NCI-H2196 treated with DMSO at 0.1 percent for 48 hours (cell line): ENCODE data around the gene PTPRK.
"Not testable (repeated sequence)": the region's sequence is repeated elsewhere in the genome, so short reads cannot be mapped to it uniquely, and the experiment has no call there.

ENCODE experiments used
- DNase-seq: peaks from one replicate; lab custom pipeline; 2025; ENCODE audit not compliant: unreplicated experiment; lab: John Stamatoyannopoulos, UW

PTPRK gene

GRCh38 chr6:128039543-128039942 lies 480.9 kb downstream of the PTPRK start:
- DNase-seq: no peak

- DNase-seq: no peak
Observed at GRCh38 chr6:128036808-128037570, 483.4 kb downstream of the PTPRK start.

DNA sequence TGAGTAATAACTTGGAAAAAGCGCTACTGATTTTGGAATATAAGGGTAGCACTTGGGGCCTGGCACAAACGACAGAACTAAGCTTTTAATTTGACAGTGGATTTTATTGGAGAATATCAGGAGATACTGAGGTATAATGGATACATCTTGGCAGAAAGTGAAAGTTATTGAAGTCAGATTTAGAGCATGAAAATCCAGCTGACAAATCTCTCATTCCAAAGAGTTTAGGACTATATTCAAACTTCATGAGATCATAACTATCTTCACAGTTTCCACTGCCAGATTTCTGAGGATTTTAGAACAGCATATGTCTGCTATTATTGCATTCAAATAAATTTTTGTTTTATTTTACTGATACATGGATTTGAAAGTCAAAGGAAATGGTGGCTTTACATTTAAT lies 487.2 kb downstream of the PTPRK start:
- no peak for DNase-seq

DNA sequence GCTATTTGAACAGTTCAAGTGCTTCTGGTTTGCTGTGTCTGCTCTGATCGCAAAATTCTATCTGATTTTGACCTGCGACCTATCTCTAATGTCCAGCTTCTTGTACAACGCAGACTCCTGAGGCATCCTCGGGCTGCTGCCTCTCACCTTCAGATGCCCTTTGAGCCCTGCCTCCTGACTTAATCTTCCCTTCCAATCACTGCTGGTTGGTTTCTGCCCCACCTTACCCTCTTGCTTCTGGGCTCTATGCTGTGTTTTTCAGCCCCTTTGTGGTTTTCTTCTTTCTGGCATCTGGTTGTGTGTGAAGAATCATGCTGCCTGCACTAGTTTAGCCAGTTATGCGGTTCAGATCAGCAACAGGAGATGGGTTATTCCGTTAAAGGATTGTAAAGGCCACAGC lies 488.4 kb downstream of the PTPRK start:
- DNase-seq: no peak

DNA sequence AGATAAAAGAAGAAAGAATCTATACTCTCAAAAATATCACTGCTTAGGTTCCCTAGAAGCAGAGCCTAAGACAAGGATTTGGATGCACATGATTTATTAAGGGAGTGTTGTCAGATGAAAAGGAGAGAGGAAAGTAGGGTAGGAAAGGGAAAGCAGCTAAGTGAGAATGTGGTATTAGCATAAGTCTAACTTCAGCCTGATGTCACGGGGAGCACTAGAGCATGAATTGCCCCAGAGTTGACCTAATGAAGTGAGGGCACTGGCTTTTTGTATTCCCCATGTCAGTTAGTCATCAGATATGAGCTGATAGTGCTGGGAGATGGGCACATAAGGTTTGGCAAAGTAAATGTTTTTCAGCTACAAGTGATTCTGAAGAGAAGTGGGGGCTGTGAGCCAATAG lies 490.6 kb downstream of the PTPRK start:
- no peak for DNase-seq

- no peak for DNase-seq
Observed at GRCh38 chr6:128028183-128028582, 492.2 kb downstream of the PTPRK start.

- no peak for DNase-seq
Observed at GRCh38 chr6:128025478-128025877, 494.9 kb downstream of the PTPRK start.

DNA sequence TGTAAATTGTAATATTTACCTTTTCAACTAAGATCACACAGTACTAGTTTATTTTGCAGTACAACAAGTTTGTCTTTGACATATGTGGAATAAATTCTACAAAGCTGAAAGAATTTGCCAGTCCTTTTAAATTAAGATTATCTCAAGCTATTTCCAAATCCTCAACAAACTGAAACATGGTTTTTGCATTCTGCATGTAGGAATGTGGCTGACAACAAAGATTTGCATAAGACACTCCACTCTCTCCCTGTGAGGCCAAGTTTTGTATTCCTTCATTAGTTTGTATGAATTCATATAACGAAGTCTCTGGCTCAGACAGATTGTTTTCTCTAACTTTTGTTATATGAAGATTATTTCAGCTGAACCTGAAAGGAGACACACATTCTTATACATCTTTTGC lies 495.4 kb downstream of the PTPRK start:
- no peak for DNase-seq

DNA sequence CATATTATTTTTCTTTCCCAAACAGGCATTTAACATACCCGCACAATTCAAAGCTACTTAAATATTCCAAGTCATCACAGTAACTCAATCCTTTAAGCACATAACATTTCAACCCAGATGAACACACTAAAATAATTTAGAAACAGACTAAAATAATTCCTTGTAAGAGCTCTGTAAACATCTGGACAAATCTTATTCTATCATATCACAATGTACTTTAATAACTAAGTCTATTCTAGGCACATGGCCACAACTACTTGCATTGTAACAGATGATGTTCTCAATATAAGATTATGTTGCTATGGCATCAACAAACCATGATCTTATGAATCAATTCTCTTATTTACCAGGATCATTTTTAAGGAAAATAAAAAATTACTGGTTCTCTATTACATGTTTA lies 496.4 kb downstream of the PTPRK start:
- DNase-seq: no peak

DNA sequence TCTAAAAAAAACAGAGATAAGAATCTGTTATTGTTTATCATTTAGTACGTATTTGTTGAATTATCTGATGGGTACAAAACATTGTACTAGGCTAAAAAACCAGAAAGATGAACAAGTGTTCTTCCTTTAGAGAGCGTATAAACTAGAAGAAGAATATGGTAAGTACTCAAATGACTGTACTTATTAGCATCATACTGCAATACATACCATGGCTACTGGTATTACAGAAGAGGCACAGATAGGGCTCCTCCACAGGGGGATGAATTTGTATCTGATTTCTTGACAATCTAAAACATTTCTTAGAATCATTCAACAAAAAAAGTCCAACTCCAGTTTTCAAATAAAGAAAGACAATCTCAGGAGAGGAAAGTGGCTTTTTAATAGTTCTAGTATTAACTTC lies 501.6 kb downstream of the PTPRK start:
- no peak for DNase-seq

DNA sequence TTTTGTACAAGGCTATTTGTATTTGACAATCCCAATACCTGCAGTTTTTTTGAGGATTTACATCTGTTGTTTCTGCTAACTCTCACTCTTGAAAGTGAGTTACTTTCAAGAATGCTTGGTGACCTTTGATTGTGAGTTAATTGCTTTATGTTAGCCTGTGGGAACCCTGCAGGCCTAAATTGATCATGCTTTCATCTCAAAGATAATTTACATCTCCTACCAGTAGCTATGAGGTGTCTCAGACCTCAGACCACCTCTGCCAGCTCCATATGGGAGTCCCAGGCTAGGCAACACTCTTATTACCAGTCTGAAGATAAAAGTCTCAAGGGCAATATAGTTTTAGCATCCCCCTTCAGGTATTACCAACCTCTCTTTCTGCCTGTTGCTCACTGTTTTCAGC lies 503.1 kb downstream of the PTPRK start:
- DNase-seq: no peak

DNA sequence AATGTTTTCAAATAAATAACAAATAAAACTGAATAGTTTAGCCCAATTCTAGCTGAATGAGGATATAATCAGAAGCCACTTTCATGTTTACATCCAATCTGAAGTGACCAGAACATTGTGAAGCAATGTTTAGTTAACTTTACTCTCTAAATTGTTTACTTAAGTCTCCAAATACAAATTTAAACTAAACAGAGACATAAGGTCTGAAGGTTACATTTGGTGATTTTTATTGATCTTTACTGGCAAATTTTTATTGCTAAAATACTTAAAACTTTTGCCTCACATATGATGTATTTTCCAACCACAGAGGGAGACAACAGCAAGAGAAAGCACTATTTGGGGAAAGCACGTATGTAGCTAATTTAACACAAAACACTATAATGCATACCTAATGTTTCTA lies 512.7 kb downstream of the PTPRK start:
- DNase-seq: no peak

DNA sequence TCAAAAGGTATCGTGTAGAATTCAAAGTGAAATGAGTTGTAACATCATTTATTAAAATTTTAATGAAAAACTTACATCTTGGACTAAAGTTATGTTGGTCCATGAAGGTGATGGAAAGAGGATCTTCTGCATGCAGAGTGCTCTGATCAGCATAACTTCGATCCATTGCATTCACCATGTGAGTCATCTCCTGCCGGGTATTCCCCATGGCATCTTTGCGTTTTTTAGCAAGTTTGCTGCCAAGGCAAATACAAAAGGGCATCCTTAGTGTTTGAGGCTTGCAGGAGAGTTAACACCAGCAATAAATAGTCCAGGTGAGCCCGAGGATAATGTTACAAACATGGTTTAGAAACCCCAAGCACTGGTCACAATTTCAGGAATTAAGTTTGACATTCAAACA lies 515.4 kb downstream of the PTPRK start:
- DNase-seq: no peak

- no peak for DNase-seq
Observed at GRCh38 chr6:128000363-128000762, 520.0 kb downstream of the PTPRK start.

GRCh38 chr6:127998985-127999384 lies 521.4 kb downstream of the PTPRK start:
- no peak for DNase-seq

DNA sequence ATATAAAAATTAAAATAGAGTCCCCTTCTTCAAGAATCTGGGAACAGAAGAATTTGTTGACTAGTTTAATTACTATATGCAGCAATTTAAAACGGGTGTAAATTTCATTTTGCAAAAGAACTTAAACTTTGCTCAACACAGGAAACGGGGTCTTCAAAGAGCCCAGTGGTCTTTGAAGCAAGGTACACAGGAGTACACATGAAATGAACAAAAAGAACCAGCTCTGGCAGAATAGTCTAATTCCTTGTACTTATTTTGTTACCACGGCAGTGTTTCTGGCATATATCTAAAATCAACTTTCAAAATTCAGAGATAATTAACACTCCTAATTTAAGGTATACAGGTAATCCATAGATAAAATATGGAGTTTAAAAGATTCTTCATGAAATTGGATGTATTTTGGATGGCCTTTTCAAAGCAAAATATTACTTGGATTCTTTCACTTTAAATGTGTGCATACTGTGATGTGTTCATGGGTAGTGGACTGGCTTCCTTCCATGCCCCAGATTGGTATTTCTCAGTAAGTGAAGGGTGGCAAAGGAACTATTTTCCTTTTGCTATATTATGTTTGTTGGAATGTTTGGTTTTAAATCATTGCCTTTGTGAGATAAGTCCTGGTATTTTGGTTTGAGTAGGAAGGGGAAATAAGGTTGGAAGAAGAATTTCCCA lies 522.8 kb downstream of the PTPRK start:
- DNase-seq: no peak

- DNase-seq: no peak
Observed at GRCh38 chr6:127996925-127997324, 523.5 kb downstream of the PTPRK start.

GRCh38 chr6:127992144-127992543 lies 528.3 kb downstream of the PTPRK start:
- DNase-seq: no peak

- no peak for DNase-seq
Observed at GRCh38 chr6:127990074-127990473, 530.3 kb downstream of the PTPRK start.

DNA sequence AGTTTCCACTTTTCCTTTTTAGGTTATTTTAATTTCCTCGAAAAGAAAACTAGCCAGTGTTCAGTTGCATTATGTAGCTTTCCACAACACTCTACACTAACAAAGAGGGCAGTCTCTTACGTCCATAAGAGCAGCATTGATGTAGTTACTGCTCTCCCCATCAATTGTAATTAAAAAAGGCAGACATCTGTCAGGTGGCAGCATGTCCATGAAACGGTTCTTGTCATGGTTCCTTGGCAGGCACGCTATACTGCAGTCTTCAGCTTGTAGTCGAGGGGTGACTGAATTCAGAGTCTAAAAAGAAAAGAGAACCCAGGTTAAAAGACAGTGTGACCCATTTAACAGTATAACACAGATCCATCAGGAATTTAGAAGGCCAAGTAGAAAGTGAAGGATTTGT lies 539.4 kb downstream of the PTPRK start:
- DNase-seq: no peak

DNA sequence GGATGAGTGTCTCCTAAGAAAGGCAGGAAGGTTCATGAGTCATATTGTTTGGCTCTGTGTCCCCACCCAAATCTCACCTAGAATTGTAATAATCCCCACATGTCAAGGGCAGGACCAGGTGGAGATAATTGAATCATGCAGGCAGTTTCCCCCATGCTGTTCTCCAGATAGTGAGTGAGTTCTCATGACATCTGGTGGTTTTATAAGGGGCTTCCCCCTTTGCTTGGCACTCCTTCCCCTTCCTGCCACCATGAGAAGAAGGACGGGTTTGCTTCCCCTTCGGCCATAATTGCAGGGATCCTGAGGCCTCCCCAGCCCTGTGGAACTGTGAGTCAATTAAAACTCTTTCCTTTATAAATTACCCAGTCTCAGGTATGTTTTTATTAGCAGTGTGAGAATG lies 542.2 kb downstream of the PTPRK start:
- not testable (repeated sequence) for DNase-seq

- DNase-seq: no peak
Observed at GRCh38 chr6:127976796-127977195, 543.6 kb downstream of the PTPRK start.

DNA sequence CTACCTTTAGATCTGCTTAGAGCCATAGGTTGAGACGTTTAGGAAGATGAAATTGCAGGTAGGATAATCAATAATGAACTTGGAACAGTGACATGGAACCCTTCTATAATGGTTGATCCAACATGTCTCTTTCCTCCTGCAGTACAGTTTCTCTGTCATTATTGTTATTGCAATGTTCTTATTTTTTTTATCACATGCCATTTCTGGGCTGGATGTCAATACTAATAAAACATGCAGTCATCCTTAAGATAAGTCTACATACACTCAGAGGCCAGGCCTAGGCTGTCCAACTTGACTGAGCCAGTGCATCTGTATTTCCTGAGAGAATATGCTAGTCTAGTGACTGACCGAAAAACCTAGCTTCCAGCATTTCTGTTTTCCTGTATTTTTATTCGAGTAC lies 544.3 kb downstream of the PTPRK start:
- DNase-seq: no peak
